Measurements from ENCODE around the gene CTNNBL1. TPM values are rescaled to one million over a fixed set of nuclear protein-coding genes. Genes with fewer than 3 reads are reported as not detected.
"Not testable (repeated sequence)": the region's sequence is repeated elsewhere in the genome, so short reads cannot be mapped to it uniquely, and the experiment has no call there.

CTNNBL1 gene
- total RNA-seq, 1 donor from 2014 or later = 58.0 TPM

DNA sequence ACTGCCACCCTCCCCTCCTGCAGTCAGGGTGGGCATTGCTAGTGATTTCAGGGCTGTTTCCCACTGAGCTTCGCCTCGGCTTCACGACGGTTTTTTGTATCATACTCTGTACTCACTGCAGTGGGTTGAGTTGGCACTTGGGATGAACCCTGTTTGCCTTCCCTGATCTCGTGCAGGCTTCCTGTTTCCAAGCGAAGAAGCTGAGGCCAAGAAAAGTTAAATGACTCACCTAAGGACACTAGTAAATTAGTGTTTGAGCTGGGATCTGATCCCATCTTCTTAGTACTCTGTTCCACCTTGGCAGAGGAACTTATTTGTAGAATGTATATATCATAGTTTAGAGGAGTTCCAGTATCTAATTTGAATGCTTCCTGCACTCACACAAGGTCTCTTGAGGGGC, 158.8 kb downstream of the CTNNBL1 start:
- DNase-seq = no peak
- no peak overlapping the region for H3K27ac Mint-ChIP-seq (ENCODE audit: unreplicated experiment)
- peaks cover 4% of the 10 kb centered on the region for H3K36me3 Mint-ChIP-seq (ENCODE audit: unreplicated experiment)
- peaks cover 6% of the 10 kb centered on the region for H3K9me3 Mint-ChIP-seq (ENCODE audit: unreplicated experiment)
- H3K27me3 Mint-ChIP-seq (ENCODE audit: unreplicated experiment) = peaks cover 6% of the 10 kb centered on the region
- no peak overlapping the region for H3K4me3 Mint-ChIP-seq (ENCODE audit: unreplicated experiment)
- TF ChIP-seq, protein P1, sequence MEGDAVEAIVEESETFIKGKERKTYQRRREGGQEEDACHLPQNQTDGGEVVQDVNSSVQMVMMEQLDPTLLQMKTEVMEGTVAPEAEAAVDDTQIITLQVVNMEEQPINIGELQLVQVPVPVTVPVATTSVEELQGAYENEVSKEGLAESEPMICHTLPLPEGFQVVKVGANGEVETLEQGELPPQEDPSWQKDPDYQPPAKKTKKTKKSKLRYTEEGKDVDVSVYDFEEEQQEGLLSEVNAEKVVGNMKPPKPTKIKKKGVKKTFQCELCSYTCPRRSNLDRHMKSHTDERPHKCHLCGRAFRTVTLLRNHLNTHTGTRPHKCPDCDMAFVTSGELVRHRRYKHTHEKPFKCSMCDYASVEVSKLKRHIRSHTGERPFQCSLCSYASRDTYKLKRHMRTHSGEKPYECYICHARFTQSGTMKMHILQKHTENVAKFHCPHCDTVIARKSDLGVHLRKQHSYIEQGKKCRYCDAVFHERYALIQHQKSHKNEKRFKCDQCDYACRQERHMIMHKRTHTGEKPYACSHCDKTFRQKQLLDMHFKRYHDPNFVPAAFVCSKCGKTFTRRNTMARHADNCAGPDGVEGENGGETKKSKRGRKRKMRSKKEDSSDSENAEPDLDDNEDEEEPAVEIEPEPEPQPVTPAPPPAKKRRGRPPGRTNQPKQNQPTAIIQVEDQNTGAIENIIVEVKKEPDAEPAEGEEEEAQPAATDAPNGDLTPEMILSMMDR (IDR thresholded peaks at IDR 0.05; ENCODE audit: partially characterized antibody, unreplicated experiment) = no peak
- H3K4me1 Mint-ChIP-seq (ENCODE audit: low read depth, unreplicated experiment) = peaks cover 13% of the 10 kb centered on the region

DNA sequence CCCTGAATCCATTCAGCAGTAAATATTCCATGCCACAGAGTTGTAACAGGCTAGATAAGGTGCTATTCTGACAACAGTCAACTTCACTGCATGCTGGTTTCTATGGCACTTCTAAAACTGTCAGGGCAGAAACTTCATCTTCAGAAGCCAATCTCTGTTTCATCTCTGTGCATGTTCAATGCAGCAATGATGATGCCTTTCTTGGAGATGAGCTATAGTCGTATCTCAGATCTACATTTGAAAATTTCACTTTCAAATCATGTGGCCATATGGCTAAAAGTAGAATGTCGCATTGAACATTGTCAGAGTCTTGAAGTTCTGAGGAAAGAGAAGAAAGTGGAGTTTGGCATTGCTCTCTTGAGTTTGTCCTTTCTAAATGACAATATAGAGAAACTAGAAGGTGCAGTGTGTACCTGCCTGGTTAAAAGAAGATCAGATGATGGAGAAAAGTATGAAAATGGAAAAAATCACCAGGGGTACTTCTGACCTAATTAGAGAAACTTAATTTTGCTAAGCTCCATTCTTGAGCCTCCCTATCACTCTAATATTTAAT, 160.1 kb downstream of the CTNNBL1 start:
- Mint-ChIP-seq H3K9me3 (ENCODE audit: unreplicated experiment) (peaks cover 9% of the 10 kb centered on the region), H3K27ac (ENCODE audit: unreplicated experiment) (no peak overlapping the region), H3K4me3 (ENCODE audit: unreplicated experiment) (no peak overlapping the region), H3K36me3 (ENCODE audit: unreplicated experiment) (peaks cover 9% of the 10 kb centered on the region), H3K27me3 (ENCODE audit: unreplicated experiment) (peaks cover 4% of the 10 kb centered on the region), H3K4me1 (ENCODE audit: low read depth, unreplicated experiment) (peaks cover 18% of the 10 kb centered on the region)
- TF ChIP-seq, protein P1 (IDR thresholded peaks at IDR 0.05; ENCODE audit: partially characterized antibody, unreplicated experiment) = no peak
- no peak for DNase-seq

DNA sequence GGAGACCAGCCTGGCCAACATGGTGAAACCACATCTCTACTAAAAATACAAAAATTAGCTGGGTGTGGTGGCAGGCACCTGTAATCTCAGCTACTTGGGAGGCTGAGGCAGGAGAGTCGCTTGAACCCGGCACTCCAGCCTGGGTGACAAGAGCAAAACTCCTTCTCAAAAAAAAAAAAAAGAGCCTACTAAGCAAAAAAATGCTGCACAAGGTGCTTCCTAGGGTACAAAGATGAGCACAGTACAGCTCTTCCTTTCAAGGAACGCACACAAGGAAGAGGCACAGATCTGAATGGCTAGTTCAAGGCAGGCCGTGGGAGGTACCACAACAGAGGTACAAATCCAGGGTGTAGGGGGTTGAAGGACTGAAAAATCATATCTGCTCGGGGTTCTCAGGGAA, 162.2 kb downstream of the CTNNBL1 start:
- not testable (repeated sequence) for DNase-seq; H3K27ac Mint-ChIP-seq (ENCODE audit: unreplicated experiment); H3K36me3 Mint-ChIP-seq (ENCODE audit: unreplicated experiment); H3K27me3 Mint-ChIP-seq (ENCODE audit: unreplicated experiment); H3K4me3 Mint-ChIP-seq (ENCODE audit: unreplicated experiment); H3K9me3 Mint-ChIP-seq (ENCODE audit: unreplicated experiment)
- H3K4me1 Mint-ChIP-seq (ENCODE audit: low read depth, unreplicated experiment) = peaks cover 14% of the 10 kb centered on the region

DNA sequence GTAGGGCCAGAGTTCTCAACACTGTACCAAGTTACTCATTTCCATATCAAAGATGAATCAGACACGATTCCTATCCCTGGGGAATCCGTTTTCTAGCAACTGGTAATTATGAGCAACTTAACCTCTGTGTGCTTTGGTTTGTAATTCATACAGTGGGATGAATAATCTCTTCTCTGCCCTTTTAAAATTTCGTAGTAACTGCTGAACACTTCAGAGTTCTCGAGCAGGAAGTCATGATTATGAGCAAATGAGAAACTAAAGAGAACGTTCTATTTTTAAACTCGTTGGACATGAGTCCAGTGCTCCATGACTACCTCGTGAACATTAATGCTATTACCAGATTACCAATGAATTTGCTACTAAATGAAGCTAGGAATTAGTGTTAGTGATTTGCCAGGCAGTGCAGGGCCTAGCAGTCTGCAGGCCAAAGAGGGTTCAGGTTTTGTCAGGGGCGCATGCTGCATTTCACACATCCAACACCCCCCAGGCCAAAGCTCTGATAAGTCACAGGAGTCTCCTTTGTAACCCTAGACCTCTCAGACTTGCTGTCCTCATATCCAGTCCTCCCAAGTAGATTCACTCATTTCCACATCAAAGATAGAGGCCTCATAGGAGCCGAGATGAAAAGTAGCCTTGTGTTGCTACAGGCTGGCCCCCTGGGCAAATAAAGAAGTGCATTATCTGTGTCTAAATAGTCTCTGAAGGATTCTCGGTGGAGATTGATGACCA, 163.3 kb downstream of the CTNNBL1 start:
- Mint-ChIP-seq H3K27ac (ENCODE audit: unreplicated experiment) (peak overlapping the region; percentile 29), H3K27me3 (ENCODE audit: unreplicated experiment) (peaks cover 2% of the 10 kb centered on the region), H3K36me3 (ENCODE audit: unreplicated experiment) (peaks cover 9% of the 10 kb centered on the region), H3K4me3 (ENCODE audit: unreplicated experiment) (no peak overlapping the region), H3K9me3 (ENCODE audit: unreplicated experiment) (peaks cover 7% of the 10 kb centered on the region), H3K4me1 (ENCODE audit: low read depth, unreplicated experiment) (peaks cover 16% of the 10 kb centered on the region)
- TF ChIP-seq, protein P1 (IDR thresholded peaks at IDR 0.05; ENCODE audit: partially characterized antibody, unreplicated experiment) = no peak
- DNase-seq = no peak

DNA sequence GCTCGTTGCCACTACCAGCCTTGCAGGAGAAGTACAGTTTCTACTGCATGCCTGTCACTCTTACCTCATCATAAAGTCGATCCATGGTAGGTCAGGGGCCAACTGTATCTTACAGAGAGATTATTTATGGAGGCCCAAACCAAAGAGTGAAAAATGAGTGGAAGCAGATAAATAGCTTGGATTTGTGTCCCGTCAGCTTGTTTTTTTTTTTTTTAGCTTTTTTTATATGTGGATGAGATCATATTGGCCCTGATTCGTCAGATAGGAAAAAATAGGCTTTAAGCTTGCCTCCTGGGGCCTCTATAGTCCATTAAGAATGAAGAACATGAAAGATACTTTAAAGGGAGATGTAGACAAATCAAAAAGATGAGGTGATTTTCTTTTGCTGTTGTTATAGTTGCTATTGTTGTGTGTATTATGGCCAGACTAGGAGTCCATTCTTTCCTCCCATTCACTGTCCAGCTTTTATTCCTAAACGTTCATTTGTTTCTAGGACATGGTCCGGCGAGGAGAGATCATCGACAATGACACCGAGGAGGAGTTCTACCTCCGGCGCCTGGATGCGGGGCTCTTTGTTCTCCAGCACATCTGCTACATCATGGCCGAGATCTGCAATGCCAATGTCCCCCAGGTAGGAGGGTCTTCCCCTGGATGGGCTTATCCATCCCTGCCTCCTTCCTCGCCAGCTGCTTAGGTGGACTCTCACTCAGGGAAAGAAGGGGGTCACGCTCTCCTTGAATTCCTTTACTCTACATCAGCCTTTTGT, 165.8 kb downstream of the CTNNBL1 start:
- Mint-ChIP-seq H3K27me3 (ENCODE audit: unreplicated experiment) (peaks cover 7% of the 10 kb centered on the region), H3K36me3 (ENCODE audit: unreplicated experiment) (peaks cover 19% of the 10 kb centered on the region), H3K27ac (ENCODE audit: unreplicated experiment) (no peak overlapping the region), H3K4me3 (ENCODE audit: unreplicated experiment) (no peak overlapping the region), H3K4me1 (ENCODE audit: low read depth, unreplicated experiment) (peaks cover 28% of the 10 kb centered on the region), H3K9me3 (ENCODE audit: unreplicated experiment) (peaks cover 9% of the 10 kb centered on the region)
- TF ChIP-seq, protein P1 (IDR thresholded peaks at IDR 0.05; ENCODE audit: partially characterized antibody, unreplicated experiment) = no peak
- no peak for DNase-seq

Data from glutamatergic neuron (in vitro differentiated cells).